ACHN (cell line): Measurements from ENCODE around the gene STON2.

Experiments
- DNase-seq: peaks from one replicate; pipeline ENCODE4 v3.0.0-alpha.2; 2015
- in situ Hi-C: cut with HindIII; loops from 2 replicates; pipeline ENCODE4 v1.10.0; 2017; ENCODE audit warnings: low sequenced_read_pairs, low pct_ligation_motif_present, low pct_unique_long_range_greater_than_20kb

The STON2 gene

DNA sequence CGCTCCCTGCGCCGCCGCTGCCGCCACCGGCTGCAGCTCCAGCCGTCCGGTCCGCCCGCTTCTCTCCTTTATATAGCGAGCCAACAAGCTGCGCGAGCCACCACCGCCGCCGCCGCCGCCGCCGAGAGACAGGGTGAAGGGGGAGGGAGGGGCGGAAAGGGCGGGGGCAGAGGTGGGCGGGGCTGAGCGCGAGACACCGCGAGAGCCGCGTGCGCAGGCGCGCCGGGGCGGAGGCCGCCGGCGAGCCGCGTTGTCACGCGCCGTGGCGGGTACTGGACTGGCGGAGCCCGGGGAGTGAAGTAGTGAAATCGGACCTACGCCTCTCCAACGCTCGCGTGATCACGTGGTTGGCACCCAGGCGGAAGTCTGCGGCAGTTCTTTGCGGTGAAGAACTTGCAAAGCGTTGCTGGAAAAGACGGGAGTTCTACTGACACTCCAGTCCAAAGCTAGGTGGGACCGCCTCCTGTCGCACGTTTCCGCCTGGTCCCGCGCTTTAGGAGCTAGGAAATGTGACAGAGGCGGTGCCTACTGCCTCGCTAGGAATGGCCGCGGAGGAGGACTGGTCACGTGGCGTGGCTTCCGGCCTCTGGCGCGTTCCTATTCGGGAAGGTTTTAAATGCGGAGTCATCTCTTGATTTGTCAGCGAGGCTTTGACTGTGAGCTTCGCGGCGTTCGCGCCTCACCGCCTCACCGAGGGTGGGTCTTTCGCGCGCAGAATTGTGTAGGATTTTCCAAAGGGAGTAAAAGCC, 179.1 kb downstream of the STON2 start, which contains the start of gene GTF2A1:
GTF2A1 (minus strand) TSS at position 130 of the 749 bp plus-strand sequence. CDS start 441 bp downstream, outside the sequence.
- in situ Hi-C loops: no loop called here
- peak; percentile 94 for DNase-seq

DNA sequence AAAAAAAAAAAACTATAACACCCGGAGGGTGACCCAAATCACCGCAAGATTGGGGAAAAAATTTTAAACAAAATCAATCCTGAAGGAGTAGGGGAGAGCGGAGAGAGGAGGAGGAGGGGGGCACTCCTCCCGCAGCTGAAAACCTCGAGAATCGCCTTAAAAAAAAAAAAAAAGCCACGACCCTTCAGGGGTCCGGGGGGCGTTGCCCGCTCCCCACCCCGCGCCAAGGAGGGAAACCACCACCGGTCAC, 179.6 kb downstream of the STON2 start:
- in situ Hi-C loops: no loop called here
- no peak for DNase-seq

GRCh38 chr14:81219759-81220579, 180.2 kb downstream of the STON2 start:
- DNase-seq: peak; percentile 19
- in situ Hi-C loops: no loop called here

- peak; percentile 96 for DNase-seq
- in situ Hi-C loops: no loop called here
Observed at GRCh38 chr14:81219210-81219758, 180.8 kb downstream of the STON2 start.

- peak; percentile 24 for DNase-seq
- in situ Hi-C loops: no loop called here
Observed at GRCh38 chr14:81211844-81212243, 188.3 kb downstream of the STON2 start.
